ENCODE data around the gene ADAMTS4.

DNA sequence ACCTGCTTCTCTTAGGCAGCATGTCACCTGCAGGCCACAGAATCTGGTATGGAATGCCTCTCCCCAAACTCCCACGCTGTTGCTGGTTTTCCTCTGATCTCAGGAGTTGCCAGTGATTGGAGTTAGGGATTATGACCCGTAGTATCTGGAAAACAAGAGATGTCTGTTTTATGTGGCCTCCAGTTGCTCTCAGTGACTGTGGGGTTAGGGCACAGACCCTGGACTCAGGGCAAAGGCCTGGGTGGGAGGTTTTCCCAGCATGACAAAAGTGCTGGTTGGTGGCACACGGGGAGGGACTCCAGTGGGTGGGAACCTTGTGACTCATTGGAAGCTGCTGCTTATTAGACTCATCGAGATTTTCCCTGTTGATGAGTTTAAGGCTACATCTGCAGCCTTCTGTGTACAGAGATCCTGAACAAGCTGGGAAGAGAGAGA is 39.2 kb upstream of the ADAMTS4 start, which contains the start of gene NR1I3:
- TF ChIP-seq POLR2AphosphoS5 (IDR thresholded peaks at IDR 0.05) (no peak), POLR2A (IDR thresholded peaks at IDR 0.05) (no peak)
- TF ChIP-seq, protein P1, sequence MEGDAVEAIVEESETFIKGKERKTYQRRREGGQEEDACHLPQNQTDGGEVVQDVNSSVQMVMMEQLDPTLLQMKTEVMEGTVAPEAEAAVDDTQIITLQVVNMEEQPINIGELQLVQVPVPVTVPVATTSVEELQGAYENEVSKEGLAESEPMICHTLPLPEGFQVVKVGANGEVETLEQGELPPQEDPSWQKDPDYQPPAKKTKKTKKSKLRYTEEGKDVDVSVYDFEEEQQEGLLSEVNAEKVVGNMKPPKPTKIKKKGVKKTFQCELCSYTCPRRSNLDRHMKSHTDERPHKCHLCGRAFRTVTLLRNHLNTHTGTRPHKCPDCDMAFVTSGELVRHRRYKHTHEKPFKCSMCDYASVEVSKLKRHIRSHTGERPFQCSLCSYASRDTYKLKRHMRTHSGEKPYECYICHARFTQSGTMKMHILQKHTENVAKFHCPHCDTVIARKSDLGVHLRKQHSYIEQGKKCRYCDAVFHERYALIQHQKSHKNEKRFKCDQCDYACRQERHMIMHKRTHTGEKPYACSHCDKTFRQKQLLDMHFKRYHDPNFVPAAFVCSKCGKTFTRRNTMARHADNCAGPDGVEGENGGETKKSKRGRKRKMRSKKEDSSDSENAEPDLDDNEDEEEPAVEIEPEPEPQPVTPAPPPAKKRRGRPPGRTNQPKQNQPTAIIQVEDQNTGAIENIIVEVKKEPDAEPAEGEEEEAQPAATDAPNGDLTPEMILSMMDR (IDR thresholded peaks at IDR 0.05) = no peak
